GM13977 (cell line): ENCODE data around the gene CDT1.

Experiments used
- DNase-seq: peaks from one replicate; pipeline ENCODE4 v3.0.0; 2012; ENCODE audit warnings: low spot score
- CTCF ChIP-seq: IDR thresholded peaks from 2 replicates; pipeline ENCODE4 v1.5.1; 2012; ENCODE audit warnings: mild to moderate bottlenecking, control low read depth; ENCODE audit not compliant: insufficient read depth; ENCODE audit errors: extremely low read depth, missing control alignments
- in situ Hi-C: fragments of 300-500 bp; cut with MboI; formaldehyde crosslinking; loops from one replicate; pipeline ENCODE4 v1.12.0; 2022; ENCODE audit warnings: low sequenced_read_pairs, low pct_unique_long_range_greater_than_20kb, mixed read lengths, inconsistent platforms; ENCODE audit not compliant: unreplicated experiment

The CDT1 gene

GRCh38 chr16:88773812-88774291, 29.7 kb upstream of the CDT1 start:
- no peak for DNase-seq
- in situ Hi-C loops, result no loop called here
- no peak for TF ChIP-seq CTCF

DNA sequence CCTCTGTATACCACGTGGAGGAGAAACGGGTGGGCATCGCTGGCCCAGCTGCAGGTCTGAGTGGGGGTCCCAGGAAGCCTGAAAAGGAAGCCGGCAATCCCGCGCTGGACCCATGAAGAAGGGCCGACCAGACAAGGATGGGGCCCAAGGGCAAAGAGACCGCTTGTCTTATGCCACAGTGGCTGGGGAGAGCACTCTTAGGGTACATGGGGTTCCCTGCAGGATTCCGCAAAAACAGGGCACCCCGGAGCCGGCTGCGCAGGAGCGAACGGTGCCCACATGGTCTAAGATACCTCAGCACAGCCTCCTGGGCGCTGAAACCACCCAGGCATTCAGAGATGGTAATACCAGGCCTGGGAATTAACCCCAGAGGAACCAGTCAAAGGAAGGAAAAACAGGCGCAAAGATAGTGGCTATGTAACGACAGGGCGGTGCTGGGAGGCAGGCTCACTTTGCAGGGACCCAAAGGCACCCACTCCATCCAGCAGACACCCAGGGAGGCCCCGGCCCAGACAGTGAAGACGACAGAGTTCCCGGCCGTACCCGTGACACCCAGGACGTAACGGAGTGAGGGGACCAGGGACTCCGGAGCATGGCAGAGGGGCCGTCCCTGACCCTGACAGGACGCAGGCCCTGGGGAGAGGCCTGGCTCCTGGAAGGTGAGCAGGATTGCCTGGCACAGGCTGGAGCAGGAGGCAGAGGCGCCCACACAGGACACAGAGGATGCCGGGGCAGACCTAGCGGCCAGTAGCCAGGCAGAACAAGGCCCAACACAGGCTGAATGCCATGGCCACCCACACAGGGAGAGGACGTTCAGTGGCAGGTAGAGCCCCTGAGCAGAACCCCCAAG, 28.8 kb upstream of the CDT1 start:
- in situ Hi-C loops, result no loop called here
- DNase-seq, result no peak
- no peak for TF ChIP-seq CTCF

GRCh38 chr16:88775825-88776224, 27.8 kb upstream of the CDT1 start:
- DNase-seq, result no peak
- no peak for TF ChIP-seq CTCF
- in situ Hi-C loops, result no loop called here

DNA sequence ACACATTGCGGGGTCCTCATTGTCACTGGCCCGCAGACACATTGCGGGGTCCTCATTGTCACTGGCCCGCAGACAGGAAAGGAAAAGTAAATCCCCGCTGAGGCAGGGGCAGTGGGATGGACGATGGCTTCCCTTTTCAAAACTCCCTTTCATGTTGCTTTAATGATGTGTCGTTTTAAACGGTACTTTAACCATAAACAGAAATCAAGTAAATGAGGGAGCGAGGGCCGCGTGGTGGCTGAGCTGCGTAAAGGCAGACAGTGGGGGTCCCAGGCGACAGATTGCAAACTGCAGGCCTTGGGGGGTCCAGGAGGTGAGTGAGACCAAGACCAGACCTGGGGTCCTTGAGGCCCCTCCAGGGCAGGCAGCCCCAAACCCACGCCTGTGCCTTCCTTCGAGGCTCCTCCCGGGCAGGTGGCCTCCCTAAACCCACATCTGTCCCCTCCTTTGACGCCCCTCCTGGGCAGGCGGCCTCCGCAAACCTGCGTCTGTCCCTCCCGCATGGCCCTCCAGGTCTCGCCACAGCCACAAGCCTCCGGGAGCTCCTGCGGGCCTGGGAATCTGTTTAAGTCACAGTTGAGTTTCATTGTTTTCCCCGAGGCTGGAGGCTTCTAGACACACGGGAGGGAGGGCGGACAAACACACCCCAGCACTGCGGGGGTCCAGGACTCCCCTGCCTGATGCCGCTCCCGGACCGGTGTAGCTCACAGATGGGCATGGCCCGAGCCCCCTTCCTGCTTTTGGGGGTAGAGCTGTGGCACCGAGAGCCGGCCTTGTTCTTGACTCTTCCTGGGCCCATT, 25.9 kb upstream of the CDT1 start:
- TF ChIP-seq CTCF, result no peak
- DNase-seq, result no peak
- in situ Hi-C loops, result no loop called here

DNA sequence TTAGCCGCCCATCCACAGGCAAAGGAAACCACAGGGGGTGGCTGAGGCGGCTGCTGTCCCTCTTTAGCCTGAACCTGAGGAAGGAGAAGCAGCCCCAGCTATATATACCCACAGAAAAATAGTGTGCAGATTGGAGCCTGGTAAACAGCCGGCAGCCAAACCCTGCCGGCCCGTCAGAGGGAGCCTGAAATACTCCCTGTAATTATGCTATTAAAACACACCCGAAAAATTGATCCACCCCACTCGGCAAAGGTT, 25.4 kb upstream of the CDT1 start:
- in situ Hi-C loops, result no loop called here
- no peak for TF ChIP-seq CTCF
- no peak for DNase-seq

- DNase-seq, result no peak
- no peak for TF ChIP-seq CTCF
- in situ Hi-C loops, result no loop called here
These were observed 25.0 kb upstream of the CDT1 start for GRCh38 chr16:88778541-88779065.
